H9 (cell line): ENCODE data around the gene NSD1. TPM values are rescaled to one million over a fixed set of nuclear protein-coding genes. Genes with fewer than 3 reads are reported as not detected.

Source experiments
- DNase-seq: peaks from one replicate; pipeline ENCODE4 v3.0.0-alpha.2; 2017
- H2AFZ ChIP-seq: one replicate; pipeline ENCODE4 v1.6.1; 2013; ENCODE audit warnings: mild to moderate bottlenecking, low read length, control low read depth, moderate library complexity
- H2AK5ac ChIP-seq: 2 replicates; pipeline ENCODE4 v1.6.1; 2013; ENCODE audit warnings: low read length, control low read depth, mixed read lengths; ENCODE audit not compliant: insufficient read length
- H2BK120ac ChIP-seq: one replicate; pipeline ENCODE4 v1.6.1; 2013; ENCODE audit warnings: low read depth, mild to moderate bottlenecking, low read length, control low read depth, inconsistent platforms; ENCODE audit not compliant: poor library complexity, severe bottlenecking
- H2BK12ac ChIP-seq: 2 replicates; pipeline ENCODE4 v1.6.1; 2013; ENCODE audit warnings: low read length, control low read depth, mixed read lengths, low read depth; ENCODE audit not compliant: insufficient read length
- H2BK15ac ChIP-seq: 2 replicates; pipeline ENCODE4 v1.6.1; 2013; ENCODE audit warnings: low read depth, low read length, control low read depth
- H2BK20ac ChIP-seq: one replicate; pipeline ENCODE4 v1.6.1; 2013; ENCODE audit warnings: low read depth, mild to moderate bottlenecking, low read length, control low read depth, inconsistent platforms; ENCODE audit not compliant: poor library complexity, severe bottlenecking
- H2BK5ac ChIP-seq: 2 replicates; pipeline ENCODE4 v1.6.1; 2013; ENCODE audit warnings: low read length, control low read depth, mixed read lengths; ENCODE audit not compliant: insufficient read length
- H3K14ac ChIP-seq: 2 replicates; pipeline ENCODE4 v1.6.1; 2013; ENCODE audit warnings: low read length, control low read depth; ENCODE audit not compliant: insufficient read depth
- H3K18ac ChIP-seq: 2 replicates; pipeline ENCODE4 v1.6.1; 2013; ENCODE audit warnings: low read depth, mild to moderate bottlenecking, mixed read lengths, low read length, control low read depth; ENCODE audit not compliant: insufficient read length
- H3K23ac ChIP-seq: 2 replicates; pipeline ENCODE4 v1.6.1; 2013; ENCODE audit warnings: low read length, control low read depth, mixed read lengths, low read depth; ENCODE audit not compliant: insufficient read length
- H3K23me2 ChIP-seq: 2 replicates; pipeline ENCODE4 v1.6.1; 2013; ENCODE audit warnings: low read depth, mild to moderate bottlenecking, mixed read lengths, low read length, control low read depth; ENCODE audit not compliant: insufficient read length, poor library complexity, severe bottlenecking
- H3K27ac ChIP-seq: 2 replicates; pipeline ENCODE4 v1.5.1; 2013; ENCODE audit warnings: low read length, control low read depth, mixed read lengths, low read depth; ENCODE audit not compliant: insufficient read length
- H3K27me3 ChIP-seq: 2 replicates; pipeline ENCODE4 v1.6.1; 2013; ENCODE audit warnings: low read length, control low read depth, inconsistent platforms; ENCODE audit not compliant: insufficient read depth
- H3K4ac ChIP-seq: 2 replicates; pipeline ENCODE4 v1.6.1; 2013; ENCODE audit warnings: low read depth, mild to moderate bottlenecking, control low read depth, inconsistent platforms, low read length, moderate library complexity
- H3K4me1 ChIP-seq: 2 replicates; pipeline ENCODE4 v1.6.1; 2013; ENCODE audit warnings: low read length, control low read depth, inconsistent platforms; ENCODE audit not compliant: insufficient read depth
- H3K4me2 ChIP-seq: 2 replicates; pipeline ENCODE4 v1.6.1; 2013; ENCODE audit warnings: low read length, control low read depth, mixed read lengths; ENCODE audit not compliant: insufficient read length, insufficient read depth
- H3K56ac ChIP-seq: 2 replicates; pipeline ENCODE4 v1.6.1; 2013; ENCODE audit warnings: low read depth, mild to moderate bottlenecking, mixed read lengths, low read length, control low read depth; ENCODE audit not compliant: insufficient read length
- H3K79me1 ChIP-seq: 2 replicates; pipeline ENCODE4 v1.6.1; 2013; ENCODE audit warnings: low read depth, mild to moderate bottlenecking, moderate library complexity, low read length, control low read depth, inconsistent platforms; ENCODE audit not compliant: insufficient read depth, poor library complexity, severe bottlenecking
- H3K79me2 ChIP-seq: 2 replicates; pipeline ENCODE4 v1.6.1; 2013; ENCODE audit warnings: low read length, control low read depth, inconsistent platforms; ENCODE audit not compliant: insufficient read depth
- H3K9ac ChIP-seq: 2 replicates; pipeline ENCODE4 v1.6.1; 2013; ENCODE audit warnings: low read length, control low read depth, mixed read lengths; ENCODE audit not compliant: insufficient read length; ENCODE audit errors: extremely low read depth
- H3K9me3 ChIP-seq: one replicate; pipeline ENCODE4 v1.6.1; 2013; ENCODE audit warnings: low read depth, low read length, inconsistent platforms; ENCODE audit not compliant: control insufficient read depth
- H3T11ph ChIP-seq: one replicate; pipeline ENCODE4 v1.6.1; 2013; ENCODE audit warnings: mild to moderate bottlenecking, low read length, control low read depth, inconsistent platforms
- H4K20me1 ChIP-seq: one replicate; pipeline ENCODE4 v1.6.1; 2013; ENCODE audit not compliant: control insufficient read depth, insufficient read length, insufficient read depth
- H4K5ac ChIP-seq: 2 replicates; pipeline ENCODE4 v1.6.1; 2013; ENCODE audit warnings: low read depth, mild to moderate bottlenecking, mixed read lengths, low read length, control low read depth; ENCODE audit not compliant: insufficient read length
- H4K8ac ChIP-seq: replicated peaks from 2 replicates; pipeline ENCODE4 v1.6.1; 2013; ENCODE audit warnings: low read length, control low read depth, mixed read lengths, low read depth; ENCODE audit not compliant: insufficient read length
- H4K91ac ChIP-seq: 2 replicates; pipeline ENCODE4 v1.6.1; 2013; ENCODE audit warnings: low read depth, mild to moderate bottlenecking, moderate library complexity, mixed read lengths, low read length, control low read depth; ENCODE audit not compliant: insufficient read length
- H3K27ac Mint-ChIP-seq, 3 experiments: 2 replicates in 2 of 3; 3 replicates in 1 of 3; pipeline ENCODE4 v1.8.0; 2020 to 2021; ENCODE audit warnings: mixed read lengths in 3 of 3, mild to moderate bottlenecking in 1 of 3, moderate library complexity in 1 of 3
- H3K27me3 Mint-ChIP-seq: 2 replicates; pipeline ENCODE4 v1.8.0; 2021; ENCODE audit warnings: low read depth, mild to moderate bottlenecking, moderate library complexity, mixed read lengths
- H3K36me3 Mint-ChIP-seq, 3 experiments: 2 replicates in 2 of 3; 3 replicates in 1 of 3; pipeline ENCODE4 v1.8.0; 2020 to 2021; ENCODE audit warnings: low read depth in 3 of 3, mixed read lengths in 3 of 3; ENCODE audit not compliant: insufficient read depth in 1 of 3
- H3K4me1 Mint-ChIP-seq, 2 experiments: 2 replicates each; pipeline ENCODE4 v1.8.0; 2020; ENCODE audit warnings: mixed read lengths in 2 of 2
- H3K4me3 Mint-ChIP-seq, 2 experiments: 2 replicates in 1 of 2; 3 replicates in 1 of 2; pipeline ENCODE4 v1.8.0; 2020 to 2021; ENCODE audit warnings: mild to moderate bottlenecking in 2 of 2, mixed read lengths in 2 of 2, moderate library complexity in 1 of 2
- H3K9me3 Mint-ChIP-seq, 2 experiments: 2 replicates in 1 of 2; 3 replicates in 1 of 2; pipeline ENCODE4 v1.8.0; 2020; ENCODE audit warnings: mild to moderate bottlenecking in 2 of 2, mixed read lengths in 2 of 2, moderate library complexity in 1 of 2
- CTCF ChIP-seq: fragments of 200-600 bp; sonication (generic); conservative IDR thresholded peaks from 3 replicates; pipeline ENCODE4 v1.8.0; 2021; ENCODE audit warnings: antibody characterized with exemption, mild to moderate bottlenecking
- WGBS: extraction: QIAGEN DNeasy Blood & Tissue Kit; methylation state at CpG from one replicate; pipeline ENCODE4 v1.1.7; 2013; ENCODE audit warnings: missing lambda C conversion rate, low lambda C conversion rate, mixed read lengths; ENCODE audit not compliant: insufficient read length; ENCODE audit errors: extremely low coverage; 5-methylcytosine and 5-hydroxymethylcytosine counted together
- total RNA-seq: library from RNA; stranded (reverse); gene quantifications from 2 replicates; pipeline ENCODE4 v1.2.1, GENCODE V29; 2021

NSD1 gene
- total RNA-seq, 1 experiment from 2014 or later: 213 TPM

- Histone ChIP-seq H3K9ac (no peak overlapping the region), H3K79me1 (no peaks in the 10 kb centered on the region), H3K79me2 (peaks cover 4% of the 10 kb centered on the region; the same call in 1 of the 2 replicates), H3K27me3 (no peaks in the 10 kb centered on the region), H3K56ac (no peak overlapping the region), H3T11ph (no peak overlapping the region), H2BK20ac (no peak overlapping the region), H3K14ac (no peak overlapping the region), H2BK5ac (no peak overlapping the region), H3K4me2 (no peak overlapping the region), H4K5ac (no peak overlapping the region), H2AFZ (no peak overlapping the region), H2BK120ac (no peak overlapping the region), H3K23ac (no peak overlapping the region), H2BK15ac (no peak overlapping the region), H3K9me3 (no peaks in the 10 kb centered on the region), H3K23me2 (no peaks in the 10 kb centered on the region), H3K4ac (no peak overlapping the region), H3K27ac (no peak overlapping the region), H3K18ac (no peak overlapping the region), H4K8ac (no peak overlapping the region), H4K91ac (no peak overlapping the region), H2BK12ac (no peak overlapping the region), H3K4me1 (no peaks in the 10 kb centered on the region), H4K20me1 (no peaks in the 10 kb centered on the region), H2AK5ac (no peak overlapping the region)
- no peak overlapping the region for H3K27ac Mint-ChIP-seq
- no peak for DNase-seq
- H3K36me3 Mint-ChIP-seq: peaks cover 30 to 60% (median 50%) of the 10 kb centered on the region in 3 experiments; a peak in 6 of 7 replicates
- H3K9me3 Mint-ChIP-seq: no peaks in the 10 kb centered on the region
- peaks cover 7 to 11% of the 10 kb centered on the region in 2 experiments for H3K4me1 Mint-ChIP-seq
- no peaks in the 10 kb centered on the region for H3K27me3 Mint-ChIP-seq
- H3K4me3 Mint-ChIP-seq: no peak overlapping the region
- no CpG with 5 or more reads among the region's 40 CpGs for WGBS
- TF ChIP-seq CTCF: no peak
Observed at GRCh38 chr5:177093082-177093712, 40.4 kb upstream of the NSD1 start.
